ENCODE results near the gene TMTC4. TPM values are rescaled to one million over a fixed set of nuclear protein-coding genes. Genes with fewer than 3 reads are reported as not detected.

TMTC4 gene
- total and polyA plus RNA-seq, 10 of the 15 experiments (the other 5 are each of a cell fraction or from before 2014, with no cell fraction given) = 3.3 to 24.6 (median 14.5) TPM

- Histone ChIP-seq H3K9me3 (replicated peaks; ENCODE audit: control insufficient read depth, insufficient read depth, low read length) (no peaks in the 10 kb centered on the region), H3K79me2 (ENCODE audit: control insufficient read depth, insufficient read depth, low read length) (no peaks in the 10 kb centered on the region), H3K36me3 (ENCODE audit: control insufficient read depth in 2 of 2, insufficient read depth in 2 of 2, low read length in 1 of 2) (no peaks in the 10 kb centered on the region), H4K20me1 (ENCODE audit: control insufficient read depth, insufficient read depth) (no peaks in the 10 kb centered on the region), H3K4me1 (ENCODE audit: control insufficient read depth, insufficient read depth, low read length) (no peaks in the 10 kb centered on the region), H3K4me2 (ENCODE audit: control insufficient read depth, insufficient read depth) (no peak overlapping the region), H3K9ac (ENCODE audit: control insufficient read depth, insufficient read depth, low read length) (no peak overlapping the region), H2AFZ (ENCODE audit: control insufficient read depth, low read depth, low read length) (no peak overlapping the region), H3K4me3 (no peak overlapping the region), H3K27ac (ENCODE audit: control insufficient read depth, insufficient read depth) (no peak overlapping the region), H3K27me3 (replicated peaks in 1 of 2; ENCODE audit: control insufficient read depth in 2 of 2, insufficient read depth in 2 of 2, low read length in 1 of 2) (no peaks in the 10 kb centered on the region)
- ChIA-PET CTCF (interaction anchor here (3.8 kb wide), 1 partner anchor 11 kb away, joined by 15 read pairs; no protein-coding TSS in a partner anchor), POLR2A (no interaction called here), RAD21 (ENCODE audit: unreplicated experiment) (no interaction called here), SMC1A (ENCODE audit: uncharacterized antibody, unreplicated experiment) (no interaction called here)
- no TSS peak for BruUV-seq (replicated peaks)
- in situ Hi-C loops (cut with MboI) (no loop called here), intact Hi-C loops (cut with micrococcal nuclease; ENCODE audit: unreplicated experiment) (no loop called here)
- ATAC-seq = no peak
- TF ChIP-seq ATF7 (IDR thresholded peaks at IDR 0.05; ENCODE audit: low read depth) (no peak), ZBED1 (IDR thresholded peaks at IDR 0.05; ENCODE audit: borderline replicate concordance) (no peak), KLF5 (IDR thresholded peaks at IDR 0.05; ENCODE audit: partially characterized antibody) (no peak), TARDBP (IDR thresholded peaks at IDR 0.05; ENCODE audit: borderline replicate concordance) (no peak), NR2C2 (IDR thresholded peaks at IDR 0.05; ENCODE audit: borderline replicate concordance, control insufficient read depth, insufficient read length, low read depth) (no peak), ZNF217 (IDR thresholded peaks at IDR 0.05) (no peak), RELA (IDR thresholded peaks at IDR 0.05; ENCODE audit: borderline replicate concordance, partially characterized antibody) (no peak), ASH2L (IDR thresholded peaks at IDR 0.05; ENCODE audit: borderline replicate concordance, low read depth) (no peak), NR2C1 (IDR thresholded peaks at IDR 0.05) (no peak)
- no peak for DNase-seq (ENCODE audit: low read depth, low spot score)
- WGBS (ENCODE audit: insufficient coverage, insufficient replicate concordance, low lambda C conversion rate, missing lambda C conversion rate) = 55% methylated on average over 7 of the region's 7 CpGs
- no peak for FAIRE-seq
Observed at GRCh38 chr13:100561599-100562204, 112.9 kb downstream of the TMTC4 start.

- no peak overlapping the region for H3K4me2 ChIP-seq (ENCODE audit: control insufficient read depth, insufficient read depth)
- H3K79me2 ChIP-seq (ENCODE audit: control insufficient read depth, insufficient read depth, low read length) = no peaks in the 10 kb centered on the region
- SMC1A ChIA-PET (ENCODE audit: uncharacterized antibody, unreplicated experiment) = interaction anchor here (0.7 kb wide), 1 partner anchor 1494 kb away, joined by 3 read pairs; no protein-coding TSS in a partner anchor
- in situ Hi-C loops (cut with MboI) (no loop called here), intact Hi-C loops (cut with micrococcal nuclease; ENCODE audit: unreplicated experiment) (no loop called here)
- H3K36me3 ChIP-seq (ENCODE audit: control insufficient read depth in 2 of 2, insufficient read depth in 2 of 2, low read length in 1 of 2) = no peaks in the 10 kb centered on the region
- ATAC-seq (no peak), FAIRE-seq (no peak), DNase-seq (ENCODE audit: low read depth, low spot score) (no peak)
- POLR2A ChIA-PET = no interaction called here
- BruUV-seq (replicated peaks) = no TSS peak
- CTCF ChIA-PET = interaction anchor here (3.8 kb wide), 1 partner anchor 11 kb away, joined by 15 read pairs; no protein-coding TSS in a partner anchor
- H3K27me3 ChIP-seq (replicated peaks in 1 of 2; ENCODE audit: control insufficient read depth in 2 of 2, insufficient read depth in 2 of 2, low read length in 1 of 2) = no peaks in the 10 kb centered on the region
- RAD21 ChIA-PET (ENCODE audit: unreplicated experiment) = interaction anchor here (1.6 kb wide), 1 partner anchor 12 kb away, joined by 4 read pairs; no protein-coding TSS in a partner anchor
- H3K4me1 ChIP-seq (ENCODE audit: control insufficient read depth, insufficient read depth, low read length) = no peaks in the 10 kb centered on the region
- no peak overlapping the region for H3K27ac ChIP-seq (ENCODE audit: control insufficient read depth, insufficient read depth)
- H3K4me3 ChIP-seq = no peak overlapping the region
- TF ChIP-seq KDM1A (IDR thresholded peaks at IDR 0.05; ENCODE audit: borderline replicate concordance) (no peak), SUZ12 (IDR thresholded peaks at IDR 0.05; ENCODE audit: unreplicated experiment) (no peak), IKZF1 (conservative IDR thresholded peaks at IDR 0.05) (no peak), NBN (IDR thresholded peaks at IDR 0.05) (no peak), SRF (IDR thresholded peaks at IDR 0.05; ENCODE audit: low read depth in 2 of 2, low read length in 2 of 2) (no peak)
- H4K20me1 ChIP-seq (ENCODE audit: control insufficient read depth, insufficient read depth) = no peaks in the 10 kb centered on the region
- WGBS (ENCODE audit: insufficient coverage, insufficient replicate concordance, low lambda C conversion rate, missing lambda C conversion rate) = 54% methylated on average over 2 of the region's 2 CpGs
- H3K9me3 ChIP-seq (replicated peaks; ENCODE audit: control insufficient read depth, insufficient read depth, low read length) = no peaks in the 10 kb centered on the region
- no peak overlapping the region for H2AFZ ChIP-seq (ENCODE audit: control insufficient read depth, low read depth, low read length)
- no peak overlapping the region for H3K9ac ChIP-seq (ENCODE audit: control insufficient read depth, insufficient read depth, low read length)
Observed at GRCh38 chr13:100561158-100561499, 113.5 kb downstream of the TMTC4 start.
